Loucy (cell line): ENCODE results near the gene TEPSIN.

Experiments
- EZH2phosphoT487 ChIP-seq: fragments of 200-600 bp; IDR thresholded peaks from 2 replicates; pipeline ENCODE4 v1.6.1; 2018; ENCODE audit warnings: antibody characterized with exemption, mild to moderate bottlenecking, moderate library complexity, borderline replicate concordance
- TF ChIP-seq, protein P1 (sequence below): fragments of 200-600 bp; sonication (generic); conservative IDR thresholded peaks from 2 replicates; pipeline ENCODE4 v1.5.1; 2014; ENCODE audit warnings: mild to moderate bottlenecking, antibody characterized with exemption, low read length

DNA sequence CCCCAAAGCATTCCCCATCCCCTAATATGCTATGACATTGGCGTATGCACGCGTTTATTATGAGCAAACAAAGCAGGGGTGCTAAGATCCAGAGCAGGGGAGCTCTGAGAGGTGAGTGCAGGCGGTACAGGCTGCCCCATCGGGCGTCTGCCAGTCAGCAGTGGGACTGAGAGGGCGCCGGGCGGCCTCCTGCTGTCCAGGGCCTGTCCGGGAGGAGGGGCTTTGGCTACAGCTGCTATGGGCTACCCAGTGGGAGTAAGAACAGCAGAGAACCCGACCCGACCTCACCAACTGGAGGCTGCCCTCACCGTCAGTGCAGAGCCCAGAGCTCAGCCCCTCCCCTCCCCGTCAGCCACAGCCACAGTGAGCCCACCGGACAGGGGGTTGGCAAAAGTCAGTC lies 54.3 kb downstream of the TEPSIN start:
- TF ChIP-seq, protein P1, sequence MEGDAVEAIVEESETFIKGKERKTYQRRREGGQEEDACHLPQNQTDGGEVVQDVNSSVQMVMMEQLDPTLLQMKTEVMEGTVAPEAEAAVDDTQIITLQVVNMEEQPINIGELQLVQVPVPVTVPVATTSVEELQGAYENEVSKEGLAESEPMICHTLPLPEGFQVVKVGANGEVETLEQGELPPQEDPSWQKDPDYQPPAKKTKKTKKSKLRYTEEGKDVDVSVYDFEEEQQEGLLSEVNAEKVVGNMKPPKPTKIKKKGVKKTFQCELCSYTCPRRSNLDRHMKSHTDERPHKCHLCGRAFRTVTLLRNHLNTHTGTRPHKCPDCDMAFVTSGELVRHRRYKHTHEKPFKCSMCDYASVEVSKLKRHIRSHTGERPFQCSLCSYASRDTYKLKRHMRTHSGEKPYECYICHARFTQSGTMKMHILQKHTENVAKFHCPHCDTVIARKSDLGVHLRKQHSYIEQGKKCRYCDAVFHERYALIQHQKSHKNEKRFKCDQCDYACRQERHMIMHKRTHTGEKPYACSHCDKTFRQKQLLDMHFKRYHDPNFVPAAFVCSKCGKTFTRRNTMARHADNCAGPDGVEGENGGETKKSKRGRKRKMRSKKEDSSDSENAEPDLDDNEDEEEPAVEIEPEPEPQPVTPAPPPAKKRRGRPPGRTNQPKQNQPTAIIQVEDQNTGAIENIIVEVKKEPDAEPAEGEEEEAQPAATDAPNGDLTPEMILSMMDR = no peak
- no peak for TF ChIP-seq EZH2phosphoT487
